Measurements from ENCODE around the gene SPATC1L.

Gene SPATC1L

DNA sequence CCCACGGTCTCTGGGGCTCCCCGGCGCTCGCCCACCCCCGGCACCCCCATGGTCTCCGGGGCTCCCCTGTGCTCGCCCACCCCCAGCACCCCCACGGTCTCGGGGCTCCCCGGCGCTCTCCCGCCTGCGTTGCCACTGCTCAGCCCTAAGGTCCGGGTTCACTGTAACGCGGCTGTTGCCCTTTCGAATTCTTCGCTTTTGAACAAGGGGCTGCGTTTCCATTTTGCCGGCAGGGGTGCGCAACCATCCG lies 23.7 kb downstream of the SPATC1L start:
- TF ChIP-seq CTCF (IDR thresholded peaks at IDR 0.05; ENCODE audit: insufficient read depth, low read depth, low read length, missing control alignments) = no peak
- DNase-seq (ENCODE audit: low read depth) = no peak
- no peak overlapping the region for H3K4me3 ChIP-seq (ENCODE audit: low read length)

GRCh38 chr21:46159841-46160656 lies 24.2 kb downstream of the SPATC1L start:
- TF ChIP-seq CTCF (IDR thresholded peaks at IDR 0.05; ENCODE audit: insufficient read depth, low read depth, low read length, missing control alignments) = no peak
- no peak for DNase-seq (ENCODE audit: low read depth)
- no peak overlapping the region for H3K4me3 ChIP-seq (ENCODE audit: low read length)

GRCh38 chr21:46159390-46159789 lies 24.9 kb downstream of the SPATC1L start:
- no peak for TF ChIP-seq CTCF (IDR thresholded peaks at IDR 0.05; ENCODE audit: insufficient read depth, low read depth, low read length, missing control alignments)
- H3K4me3 ChIP-seq (ENCODE audit: low read length) = no peak overlapping the region
- no peak for DNase-seq (ENCODE audit: low read depth)

GRCh38 chr21:46158666-46159300 lies 25.5 kb downstream of the SPATC1L start:
- TF ChIP-seq CTCF (IDR thresholded peaks at IDR 0.05; ENCODE audit: insufficient read depth, low read depth, low read length, missing control alignments) = no peak
- H3K4me3 ChIP-seq (ENCODE audit: low read length) = no peak overlapping the region
- no peak for DNase-seq (ENCODE audit: low read depth)

- TF ChIP-seq CTCF (IDR thresholded peaks at IDR 0.05; ENCODE audit: insufficient read depth, low read depth, low read length, missing control alignments) = no peak
- no peak for DNase-seq (ENCODE audit: low read depth)
Observed at GRCh38 chr21:46157987-46158451, 26.2 kb downstream of the SPATC1L start.

DNA sequence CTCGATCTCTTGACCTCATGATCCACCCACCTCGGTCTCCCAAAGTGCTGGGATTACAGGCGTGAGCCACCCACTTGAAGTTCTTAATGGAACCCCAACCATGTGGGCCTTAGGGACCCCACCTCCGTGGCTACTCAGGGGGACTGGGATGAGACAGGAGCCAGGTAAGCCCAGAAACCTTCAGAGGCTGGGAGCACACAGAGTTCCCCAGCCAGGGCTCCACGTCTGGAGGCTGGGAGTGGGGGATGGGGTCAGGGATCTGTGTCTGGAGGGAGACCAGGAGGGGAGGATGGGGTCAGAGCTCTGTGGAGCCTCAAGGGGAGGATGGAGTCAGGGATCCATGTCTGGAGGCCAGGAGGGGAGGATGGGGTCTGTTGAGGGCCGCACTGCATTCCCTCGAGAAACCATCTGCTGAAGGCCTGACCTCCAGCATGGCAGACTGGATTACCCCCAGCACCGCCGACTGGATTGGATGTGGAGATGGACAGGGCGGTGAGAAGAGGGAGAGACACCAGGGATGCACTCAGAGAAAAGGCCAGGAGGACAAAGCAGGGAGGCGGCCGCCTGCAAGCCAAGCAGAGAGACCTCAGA lies 26.8 kb downstream of the SPATC1L start:
- H3K4me3 ChIP-seq (ENCODE audit: low read length) = no peak overlapping the region
- no peak for DNase-seq (ENCODE audit: low read depth)
- TF ChIP-seq CTCF (IDR thresholded peaks at IDR 0.05; ENCODE audit: insufficient read depth, low read depth, low read length, missing control alignments) = no peak

More at GRCh38 chr21:46157987-46158451, 26.2 kb downstream of the SPATC1L start:
- H3K4me3 ChIP-seq (ENCODE audit: low read length) = no peak overlapping the region

Measured in epithelial cell of esophagus (primary cell).